ENCODE results near the gene TEAD1. TPM values are rescaled to one million over a fixed set of nuclear protein-coding genes. Genes with fewer than 3 reads are reported as not detected.

Gene TEAD1
- total and polyA plus RNA-seq, 4 donors = 9.1 to 38.4 (median 10.7) TPM

DNA sequence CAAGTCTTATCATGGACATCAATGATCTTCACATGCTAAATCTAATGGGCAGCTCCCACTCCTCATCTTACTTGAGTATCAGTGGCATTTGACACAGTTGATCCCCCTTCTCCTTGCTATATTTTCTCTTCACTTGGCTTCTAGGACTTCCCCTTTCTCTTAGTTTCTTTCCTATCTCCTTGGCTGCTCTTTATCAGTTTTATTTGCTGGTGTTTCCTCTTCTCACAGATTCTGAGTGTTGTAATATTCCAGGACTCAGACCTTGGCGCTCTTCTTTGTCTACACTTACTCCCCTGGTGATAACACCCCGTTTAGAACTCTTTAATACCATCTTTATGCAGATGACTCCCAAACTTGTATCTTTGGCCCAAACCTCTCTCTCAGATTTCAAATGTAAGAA lies 301.0 kb downstream of the TEAD1 start:
- Histone ChIP-seq H3K9me3 (ENCODE audit: control insufficient read depth in 4 of 4, low read length in 3 of 4) (no peaks in the 10 kb centered on the region), H3K4me3 (ENCODE audit: low read depth in 1 of 3, low read length in 3 of 3) (no peak overlapping the region), H3K27ac (ENCODE audit: low read depth in 1 of 2, low read length in 2 of 2) (no peak overlapping the region), H3K9ac (ENCODE audit: low read depth in 1 of 2, low read length in 2 of 2) (no peak overlapping the region), H3K27me3 (ENCODE audit: control insufficient read depth in 4 of 4, insufficient read depth in 4 of 4, low read length in 3 of 4) (peaks cover 0 to under 1% (median 0%) of the 10 kb centered on the region in 4 donors), H3K36me3 (ENCODE audit: control insufficient read depth in 4 of 4, insufficient read depth in 3 of 4, low read depth in 1 of 4, low read length in 3 of 4) (no peaks in the 10 kb centered on the region), H3K4me1 (ENCODE audit: control insufficient read depth in 4 of 4, insufficient read depth in 4 of 4, low read length in 3 of 4) (no peaks in the 10 kb centered on the region)
- WGBS = 59% methylated on average over 2 of the region's 2 CpGs
- TF ChIP-seq HNF4A (conservative IDR thresholded peaks at IDR 0.05) = no peak
- TF ChIP-seq, protein P1, sequence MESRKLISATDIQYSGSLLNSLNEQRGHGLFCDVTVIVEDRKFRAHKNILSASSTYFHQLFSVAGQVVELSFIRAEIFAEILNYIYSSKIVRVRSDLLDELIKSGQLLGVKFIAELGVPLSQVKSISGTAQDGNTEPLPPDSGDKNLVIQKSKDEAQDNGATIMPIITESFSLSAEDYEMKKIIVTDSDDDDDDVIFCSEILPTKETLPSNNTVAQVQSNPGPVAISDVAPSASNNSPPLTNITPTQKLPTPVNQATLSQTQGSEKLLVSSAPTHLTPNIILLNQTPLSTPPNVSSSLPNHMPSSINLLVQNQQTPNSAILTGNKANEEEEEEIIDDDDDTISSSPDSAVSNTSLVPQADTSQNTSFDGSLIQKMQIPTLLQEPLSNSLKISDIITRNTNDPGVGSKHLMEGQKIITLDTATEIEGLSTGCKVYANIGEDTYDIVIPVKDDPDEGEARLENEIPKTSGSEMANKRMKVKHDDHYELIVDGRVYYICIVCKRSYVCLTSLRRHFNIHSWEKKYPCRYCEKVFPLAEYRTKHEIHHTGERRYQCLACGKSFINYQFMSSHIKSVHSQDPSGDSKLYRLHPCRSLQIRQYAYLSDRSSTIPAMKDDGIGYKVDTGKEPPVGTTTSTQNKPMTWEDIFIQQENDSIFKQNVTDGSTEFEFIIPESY (IDR thresholded peaks at IDR 0.05) = no peak
- TF ChIP-seq RAD21 (IDR thresholded peaks at IDR 0.05) = no peak
- no peak for DNase-seq (ENCODE audit: low spot score)

DNA sequence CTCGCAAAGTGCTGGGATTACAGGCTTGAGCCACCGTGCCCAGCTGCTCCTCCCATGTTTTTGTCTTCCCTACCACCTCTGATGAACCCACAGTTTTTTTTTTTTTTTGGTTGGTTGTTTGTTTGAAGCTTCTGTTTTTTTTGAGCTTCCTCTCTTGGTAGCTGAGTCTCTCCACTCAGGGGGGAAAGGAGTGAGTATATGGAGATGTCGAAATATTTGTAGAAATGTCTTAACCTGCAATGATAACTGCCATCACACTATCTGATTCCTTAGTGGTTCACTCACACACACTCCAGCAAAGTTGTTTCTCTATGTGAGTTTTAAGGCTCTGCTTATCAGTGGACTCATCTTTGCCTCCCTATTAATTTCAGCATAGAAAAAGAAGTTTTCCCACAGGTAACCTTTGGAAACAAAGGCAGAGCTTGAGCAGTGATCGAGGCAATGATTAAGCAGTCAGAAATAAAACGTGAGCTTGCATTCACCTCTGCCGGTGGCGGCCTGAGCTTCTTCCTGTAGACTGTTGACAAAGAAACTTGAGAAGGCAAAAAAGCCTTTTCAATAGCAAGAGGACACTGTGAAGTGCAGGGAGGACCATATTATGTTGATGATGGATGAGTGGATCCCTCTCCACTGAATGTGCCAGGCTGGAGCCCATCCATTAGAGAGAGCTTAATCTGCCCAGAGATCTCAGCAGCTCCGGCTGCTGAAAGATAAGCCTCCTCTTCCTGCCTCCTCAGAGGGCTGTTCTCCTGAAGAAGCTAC lies 305.9 kb downstream of the TEAD1 start:
- peaks cover 0 to 5% (median 2%) of the 10 kb centered on the region in 4 donors for H3K27me3 ChIP-seq (ENCODE audit: control insufficient read depth in 4 of 4, insufficient read depth in 4 of 4, low read length in 3 of 4)
- no peaks in the 10 kb centered on the region for H3K9me3 ChIP-seq (ENCODE audit: control insufficient read depth in 4 of 4, low read length in 3 of 4)
- H3K9ac ChIP-seq (ENCODE audit: low read depth in 1 of 2, low read length in 2 of 2) = no peak overlapping the region
- H3K4me3 ChIP-seq (ENCODE audit: low read depth in 1 of 3, low read length in 3 of 3) = no peak overlapping the region
- H3K4me1 ChIP-seq (ENCODE audit: control insufficient read depth in 4 of 4, insufficient read depth in 4 of 4, low read length in 3 of 4) = no peaks in the 10 kb centered on the region
- TF ChIP-seq YY1 (IDR thresholded peaks at IDR 0.05) = no peak
- TF ChIP-seq RAD21 (IDR thresholded peaks at IDR 0.05) = no peak
- TF ChIP-seq HNF4A (conservative IDR thresholded peaks at IDR 0.05) = no peak
- no peak for TF ChIP-seq FOXA2 (IDR thresholded peaks at IDR 0.05)
- TF ChIP-seq, protein P2, sequence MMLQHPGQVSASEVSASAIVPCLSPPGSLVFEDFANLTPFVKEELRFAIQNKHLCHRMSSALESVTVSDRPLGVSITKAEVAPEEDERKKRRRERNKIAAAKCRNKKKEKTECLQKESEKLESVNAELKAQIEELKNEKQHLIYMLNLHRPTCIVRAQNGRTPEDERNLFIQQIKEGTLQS (IDR thresholded peaks at IDR 0.05) = no peak
- no peaks in the 10 kb centered on the region for H3K36me3 ChIP-seq (ENCODE audit: control insufficient read depth in 4 of 4, insufficient read depth in 3 of 4, low read depth in 1 of 4, low read length in 3 of 4)
- no peak for DNase-seq (ENCODE audit: low spot score)
- 56% methylated on average over 8 of the region's 8 CpGs for WGBS
- H3K27ac ChIP-seq (ENCODE audit: low read depth in 1 of 2, low read length in 2 of 2) = no peak overlapping the region

DNA sequence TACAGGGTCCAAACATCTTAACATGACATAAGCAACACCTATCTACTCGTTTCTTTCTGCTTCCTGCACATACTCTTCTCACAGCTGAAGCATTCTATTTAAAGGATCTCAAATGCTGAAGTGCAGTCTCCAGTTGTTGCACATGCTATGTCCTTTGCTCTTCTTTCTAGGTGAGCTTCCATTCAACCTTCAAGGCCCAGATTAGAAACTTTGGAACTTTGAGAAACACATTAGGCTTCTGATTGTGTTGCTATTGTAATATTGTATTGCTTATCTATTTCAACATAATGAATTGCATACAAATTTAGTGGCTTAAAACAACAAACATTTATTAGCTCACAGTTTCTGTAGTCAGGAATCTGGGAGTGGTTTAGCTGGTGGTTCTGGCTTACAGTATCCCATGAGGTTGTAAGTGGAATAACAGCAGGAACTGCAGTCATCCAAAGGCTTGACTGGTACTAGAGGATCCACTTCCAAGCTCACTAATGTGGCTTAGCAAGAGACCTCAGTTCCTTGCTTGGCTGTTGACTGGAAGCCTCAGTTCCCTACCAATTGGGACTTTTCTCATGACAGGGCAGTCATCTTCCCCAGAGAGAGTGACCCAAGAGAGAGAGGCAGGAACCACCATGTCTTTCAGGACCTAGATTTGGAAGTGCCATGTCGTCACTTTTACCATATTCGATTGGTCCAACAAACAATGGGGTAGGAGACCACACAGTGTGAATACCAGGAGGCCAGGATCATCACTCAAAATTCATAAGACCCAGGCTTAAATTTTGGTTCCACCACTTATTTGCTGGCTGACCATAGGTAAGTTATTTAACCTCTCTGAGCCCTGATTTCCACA lies 307.7 kb downstream of the TEAD1 start:
- no peaks in the 10 kb centered on the region for H3K4me1 ChIP-seq (ENCODE audit: control insufficient read depth in 4 of 4, insufficient read depth in 4 of 4, low read length in 3 of 4)
- 82% methylated on average over 3 of the region's 3 CpGs for WGBS
- peaks cover 0 to 5% (median 2%) of the 10 kb centered on the region in 4 donors for H3K27me3 ChIP-seq (ENCODE audit: control insufficient read depth in 4 of 4, insufficient read depth in 4 of 4, low read length in 3 of 4)
- H3K4me3 ChIP-seq (ENCODE audit: low read depth in 1 of 3, low read length in 3 of 3) = no peak overlapping the region
- no peak overlapping the region for H3K9ac ChIP-seq (ENCODE audit: low read depth in 1 of 2, low read length in 2 of 2)
- no peak overlapping the region for H3K27ac ChIP-seq (ENCODE audit: low read depth in 1 of 2, low read length in 2 of 2)
- DNase-seq (ENCODE audit: low spot score) = no peak
- no peaks in the 10 kb centered on the region for H3K9me3 ChIP-seq (ENCODE audit: control insufficient read depth in 4 of 4, low read length in 3 of 4)
- H3K36me3 ChIP-seq (ENCODE audit: control insufficient read depth in 4 of 4, insufficient read depth in 3 of 4, low read depth in 1 of 4, low read length in 3 of 4) = no peaks in the 10 kb centered on the region
- TF ChIP-seq HNF4G (IDR thresholded peaks at IDR 0.05) (no peak), SP1 (IDR thresholded peaks at IDR 0.05) (no peak), RXRA (IDR thresholded peaks at IDR 0.05) (no peak), FOXA1 (IDR thresholded peaks at IDR 0.05) (no peak), JUND (IDR thresholded peaks at IDR 0.05) (no peak), NR2F2 (IDR thresholded peaks at IDR 0.05) (no peak), EGR1 (IDR thresholded peaks at IDR 0.05; ENCODE audit: low read depth in 2 of 2) (no peak), FOXA2 (IDR thresholded peaks at IDR 0.05) (no peak), GABPA (IDR thresholded peaks at IDR 0.05 in 1 of 2, conservative IDR thresholded peaks at IDR 0.05 in 1 of 2) (no peak)
- TF ChIP-seq, protein P1 (IDR thresholded peaks at IDR 0.05) = no peak
- TF ChIP-seq, protein P3, sequence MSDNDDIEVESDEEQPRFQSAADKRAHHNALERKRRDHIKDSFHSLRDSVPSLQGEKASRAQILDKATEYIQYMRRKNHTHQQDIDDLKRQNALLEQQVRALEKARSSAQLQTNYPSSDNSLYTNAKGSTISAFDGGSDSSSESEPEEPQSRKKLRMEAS (IDR thresholded peaks at IDR 0.05) = no peak
- TF ChIP-seq, protein P4, sequence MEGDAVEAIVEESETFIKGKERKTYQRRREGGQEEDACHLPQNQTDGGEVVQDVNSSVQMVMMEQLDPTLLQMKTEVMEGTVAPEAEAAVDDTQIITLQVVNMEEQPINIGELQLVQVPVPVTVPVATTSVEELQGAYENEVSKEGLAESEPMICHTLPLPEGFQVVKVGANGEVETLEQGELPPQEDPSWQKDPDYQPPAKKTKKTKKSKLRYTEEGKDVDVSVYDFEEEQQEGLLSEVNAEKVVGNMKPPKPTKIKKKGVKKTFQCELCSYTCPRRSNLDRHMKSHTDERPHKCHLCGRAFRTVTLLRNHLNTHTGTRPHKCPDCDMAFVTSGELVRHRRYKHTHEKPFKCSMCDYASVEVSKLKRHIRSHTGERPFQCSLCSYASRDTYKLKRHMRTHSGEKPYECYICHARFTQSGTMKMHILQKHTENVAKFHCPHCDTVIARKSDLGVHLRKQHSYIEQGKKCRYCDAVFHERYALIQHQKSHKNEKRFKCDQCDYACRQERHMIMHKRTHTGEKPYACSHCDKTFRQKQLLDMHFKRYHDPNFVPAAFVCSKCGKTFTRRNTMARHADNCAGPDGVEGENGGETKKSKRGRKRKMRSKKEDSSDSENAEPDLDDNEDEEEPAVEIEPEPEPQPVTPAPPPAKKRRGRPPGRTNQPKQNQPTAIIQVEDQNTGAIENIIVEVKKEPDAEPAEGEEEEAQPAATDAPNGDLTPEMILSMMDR (IDR thresholded peaks at IDR 0.05; ENCODE audit: low read depth, low read length, missing input control) = no peak

Data from liver (tissue), 9 donors.